ENCODE results near the gene PHOX2A. TPM values are rescaled to one million over a fixed set of nuclear protein-coding genes. Genes with fewer than 3 reads are reported as not detected.
A peak's percentile ranks its signal among the peaks of the same experiment; 100 is the strongest.

PHOX2A gene
- total and polyA plus RNA-seq, 2 of the 13 experiments (the other 11 are each of a cell fraction or from before 2014, with no cell fraction given): not detected

DNA sequence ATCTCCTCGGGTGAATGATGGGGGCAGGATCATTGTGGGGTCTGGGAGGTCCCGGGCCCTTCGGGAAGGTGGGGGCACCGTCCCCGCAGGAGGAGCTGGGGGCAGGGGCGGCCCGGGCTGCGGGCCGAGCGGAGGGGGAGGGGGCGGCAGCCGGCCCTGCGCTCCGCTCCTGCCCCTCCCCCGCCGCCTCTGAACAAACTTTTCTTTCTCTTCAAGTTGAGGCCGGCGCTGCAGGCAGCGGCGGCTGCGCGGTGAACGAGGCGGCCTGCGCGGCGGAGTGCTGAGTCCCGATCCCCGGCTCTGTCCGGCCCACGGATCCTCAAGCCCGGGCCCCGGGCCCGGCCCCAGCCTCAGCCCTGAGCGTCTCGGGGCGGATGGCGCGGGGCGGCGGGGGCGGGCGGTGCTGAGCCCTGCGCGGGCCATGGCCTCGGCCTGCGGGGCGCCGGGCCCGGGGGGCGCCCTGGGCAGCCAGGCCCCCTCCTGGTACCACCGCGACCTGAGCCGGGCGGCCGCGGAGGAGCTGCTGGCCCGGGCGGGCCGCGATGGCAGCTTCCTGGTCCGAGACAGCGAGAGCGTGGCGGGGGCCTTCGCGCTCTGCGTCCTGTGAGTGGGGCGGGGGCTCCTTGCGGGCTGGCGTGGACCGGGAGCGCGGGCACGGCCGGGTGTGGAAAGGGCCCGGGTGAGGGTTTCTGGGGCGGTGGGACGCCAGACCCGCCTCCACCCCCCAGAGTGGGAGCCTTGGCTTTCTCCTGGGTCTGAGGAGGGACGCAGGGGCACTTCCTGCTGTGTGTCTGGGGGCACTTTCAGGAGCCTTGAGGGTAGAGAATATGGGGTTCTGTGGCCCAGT lies 19.2 kb downstream of the PHOX2A start, which contains the start of gene INPPL1 (continued):
- TF ChIP-seq, protein P1, sequence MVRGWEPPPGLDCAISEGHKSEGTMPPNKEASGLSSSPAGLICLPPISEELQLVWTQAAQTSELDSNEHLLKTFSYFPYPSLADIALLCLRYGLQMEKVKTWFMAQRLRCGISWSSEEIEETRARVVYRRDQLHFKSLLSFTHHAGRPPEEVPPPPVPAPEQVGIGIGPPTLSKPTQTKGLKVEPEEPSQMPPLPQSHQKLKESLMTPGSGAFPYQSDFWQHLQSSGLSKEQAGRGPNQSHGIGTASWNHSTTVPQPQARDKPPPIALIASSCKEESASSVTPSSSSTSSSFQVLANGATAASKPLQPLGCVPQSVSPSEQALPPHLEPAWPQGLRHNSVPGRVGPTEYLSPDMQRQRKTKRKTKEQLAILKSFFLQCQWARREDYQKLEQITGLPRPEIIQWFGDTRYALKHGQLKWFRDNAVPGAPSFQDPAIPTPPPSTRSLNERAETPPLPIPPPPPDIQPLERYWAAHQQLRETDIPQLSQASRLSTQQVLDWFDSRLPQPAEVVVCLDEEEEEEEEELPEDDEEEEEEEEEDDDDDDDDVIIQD (CRISPR knock-in tag; IDR thresholded peaks at IDR 0.05; ENCODE audit: low read depth): no peak
- TF ChIP-seq HNF4A (CRISPR knock-in tag; IDR thresholded peaks at IDR 0.05) (no peak), ZNF567 (CRISPR knock-in tag; IDR thresholded peaks at IDR 0.05; ENCODE audit: borderline replicate concordance) (no peak), ZNF44 (CRISPR knock-in tag; IDR thresholded peaks at IDR 0.05) (no peak), KDM2A (CRISPR knock-in tag; IDR thresholded peaks at IDR 0.05; ENCODE audit: borderline replicate concordance, low read depth) (peak; percentile 73), FLYWCH1 (CRISPR knock-in tag; IDR thresholded peaks at IDR 0.05) (no peak), HCFC1 (IDR thresholded peaks at IDR 0.05; ENCODE audit: low read depth, low read length) (no peak), HNRNPLL (IDR thresholded peaks at IDR 0.05; ENCODE audit: low read depth, low read length, poor library complexity, severe bottlenecking) (peak; percentile 21)
- TF ChIP-seq, protein P2, sequence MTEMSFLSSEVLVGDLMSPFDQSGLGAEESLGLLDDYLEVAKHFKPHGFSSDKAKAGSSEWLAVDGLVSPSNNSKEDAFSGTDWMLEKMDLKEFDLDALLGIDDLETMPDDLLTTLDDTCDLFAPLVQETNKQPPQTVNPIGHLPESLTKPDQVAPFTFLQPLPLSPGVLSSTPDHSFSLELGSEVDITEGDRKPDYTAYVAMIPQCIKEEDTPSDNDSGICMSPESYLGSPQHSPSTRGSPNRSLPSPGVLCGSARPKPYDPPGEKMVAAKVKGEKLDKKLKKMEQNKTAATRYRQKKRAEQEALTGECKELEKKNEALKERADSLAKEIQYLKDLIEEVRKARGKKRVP (CRISPR knock-in tag; IDR thresholded peaks at IDR 0.05): no peak
- TF ChIP-seq, protein P3, sequence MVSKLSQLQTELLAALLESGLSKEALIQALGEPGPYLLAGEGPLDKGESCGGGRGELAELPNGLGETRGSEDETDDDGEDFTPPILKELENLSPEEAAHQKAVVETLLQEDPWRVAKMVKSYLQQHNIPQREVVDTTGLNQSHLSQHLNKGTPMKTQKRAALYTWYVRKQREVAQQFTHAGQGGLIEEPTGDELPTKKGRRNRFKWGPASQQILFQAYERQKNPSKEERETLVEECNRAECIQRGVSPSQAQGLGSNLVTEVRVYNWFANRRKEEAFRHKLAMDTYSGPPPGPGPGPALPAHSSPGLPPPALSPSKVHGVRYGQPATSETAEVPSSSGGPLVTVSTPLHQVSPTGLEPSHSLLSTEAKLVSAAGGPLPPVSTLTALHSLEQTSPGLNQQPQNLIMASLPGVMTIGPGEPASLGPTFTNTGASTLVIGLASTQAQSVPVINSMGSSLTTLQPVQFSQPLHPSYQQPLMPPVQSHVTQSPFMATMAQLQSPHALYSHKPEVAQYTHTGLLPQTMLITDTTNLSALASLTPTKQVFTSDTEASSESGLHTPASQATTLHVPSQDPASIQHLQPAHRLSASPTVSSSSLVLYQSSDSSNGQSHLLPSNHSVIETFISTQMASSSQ (IDR thresholded peaks at IDR 0.05; ENCODE audit: low read depth): no peak
- TF ChIP-seq, protein P3 (CRISPR knock-in tag; IDR thresholded peaks at IDR 0.05; ENCODE audit: borderline replicate concordance): no peak
